ENCODE data around the gene IRS1. TPM values are rescaled to one million over a fixed set of nuclear protein-coding genes. Genes with fewer than 3 reads are reported as not detected.

The IRS1 gene
- total RNA-seq, 1 experiment from 2014 or later = 10.5 TPM

DNA sequence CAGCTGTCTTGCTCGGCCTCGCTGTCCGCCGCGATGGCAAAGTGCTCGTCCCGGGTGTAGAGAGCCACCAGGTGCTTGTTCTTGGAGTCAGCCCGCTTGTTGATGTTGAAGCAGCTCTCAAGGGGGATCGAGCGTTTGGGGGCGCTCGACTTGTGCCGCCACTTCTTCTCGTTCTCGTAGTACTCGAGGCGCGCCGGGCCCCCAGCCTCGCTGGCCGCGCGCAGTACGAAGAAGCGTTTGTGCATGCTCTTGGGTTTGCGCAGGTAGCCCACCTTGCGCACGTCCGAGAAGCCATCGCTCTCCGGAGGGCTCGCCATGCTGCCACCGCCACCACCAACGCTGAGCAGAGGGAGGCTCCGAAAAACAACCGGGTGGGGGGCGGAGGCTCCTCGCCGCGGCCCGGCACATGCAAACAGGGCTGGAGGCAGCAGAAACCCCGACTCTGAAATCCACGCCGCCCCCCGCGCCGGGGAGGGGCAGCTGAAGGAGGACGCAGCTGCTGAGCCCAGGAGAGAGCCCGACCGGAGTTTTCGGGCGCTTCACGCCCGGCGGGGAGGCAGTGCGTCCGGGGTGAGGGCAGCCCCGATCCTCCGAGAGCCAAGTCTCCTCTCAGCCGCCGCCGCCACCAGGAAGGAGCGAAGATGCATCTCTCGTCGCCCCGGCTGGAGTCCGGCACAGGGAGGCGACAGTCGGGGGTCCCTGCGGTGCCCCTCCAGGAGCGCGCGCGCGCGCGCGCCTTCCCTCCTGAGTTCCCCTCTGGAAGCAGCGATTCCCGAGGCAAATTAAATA is 1.0 kb downstream of the IRS1 start:
- H3K4me1 Mint-ChIP-seq (ENCODE audit: insufficient read depth, unreplicated experiment) = peaks cover 32% of the 10 kb centered on the region
- H3K9me3 Mint-ChIP-seq (ENCODE audit: unreplicated experiment) = no peaks in the 10 kb centered on the region
- ChIA-PET CTCF (interaction anchor here (0.6 to 6.3 kb wide), 16 partner anchors 38 to 1129 kb away, joined by 3 to 43 read pairs (median 3); no protein-coding TSS in a partner anchor), POLR2A (interaction anchor here (0.6 to 13.1 kb wide), 20 partner anchors 10 to 1129 kb away, joined by 3 to 114 read pairs (median 4); partner anchors contain the start of gene RHBDD1)
- TF ChIP-seq, protein P1, sequence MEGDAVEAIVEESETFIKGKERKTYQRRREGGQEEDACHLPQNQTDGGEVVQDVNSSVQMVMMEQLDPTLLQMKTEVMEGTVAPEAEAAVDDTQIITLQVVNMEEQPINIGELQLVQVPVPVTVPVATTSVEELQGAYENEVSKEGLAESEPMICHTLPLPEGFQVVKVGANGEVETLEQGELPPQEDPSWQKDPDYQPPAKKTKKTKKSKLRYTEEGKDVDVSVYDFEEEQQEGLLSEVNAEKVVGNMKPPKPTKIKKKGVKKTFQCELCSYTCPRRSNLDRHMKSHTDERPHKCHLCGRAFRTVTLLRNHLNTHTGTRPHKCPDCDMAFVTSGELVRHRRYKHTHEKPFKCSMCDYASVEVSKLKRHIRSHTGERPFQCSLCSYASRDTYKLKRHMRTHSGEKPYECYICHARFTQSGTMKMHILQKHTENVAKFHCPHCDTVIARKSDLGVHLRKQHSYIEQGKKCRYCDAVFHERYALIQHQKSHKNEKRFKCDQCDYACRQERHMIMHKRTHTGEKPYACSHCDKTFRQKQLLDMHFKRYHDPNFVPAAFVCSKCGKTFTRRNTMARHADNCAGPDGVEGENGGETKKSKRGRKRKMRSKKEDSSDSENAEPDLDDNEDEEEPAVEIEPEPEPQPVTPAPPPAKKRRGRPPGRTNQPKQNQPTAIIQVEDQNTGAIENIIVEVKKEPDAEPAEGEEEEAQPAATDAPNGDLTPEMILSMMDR (IDR thresholded peaks at IDR 0.05; ENCODE audit: unreplicated experiment) = no peak
- H3K4me3 Mint-ChIP-seq (ENCODE audit: unreplicated experiment) = peak overlapping the region; percentile 73
- BruUV-seq (replicated peaks) = no TSS peak
- intact Hi-C loops (cut with micrococcal nuclease) = loop anchor here (1.0 to 10.0 kb wide), 5 partner anchors 214 to 764 kb away; no protein-coding TSS in a partner anchor
- H3K36me3 Mint-ChIP-seq (ENCODE audit: insufficient read depth, unreplicated experiment) = peaks cover 22% of the 10 kb centered on the region
- no peak overlapping the region for H3K27ac Mint-ChIP-seq (ENCODE audit: low read depth, unreplicated experiment)
- peak; percentile 35 for DNase-seq (ENCODE audit: unreplicated experiment)
- H3K27me3 Mint-ChIP-seq (ENCODE audit: insufficient read depth, unreplicated experiment) = no peaks in the 10 kb centered on the region

DNA sequence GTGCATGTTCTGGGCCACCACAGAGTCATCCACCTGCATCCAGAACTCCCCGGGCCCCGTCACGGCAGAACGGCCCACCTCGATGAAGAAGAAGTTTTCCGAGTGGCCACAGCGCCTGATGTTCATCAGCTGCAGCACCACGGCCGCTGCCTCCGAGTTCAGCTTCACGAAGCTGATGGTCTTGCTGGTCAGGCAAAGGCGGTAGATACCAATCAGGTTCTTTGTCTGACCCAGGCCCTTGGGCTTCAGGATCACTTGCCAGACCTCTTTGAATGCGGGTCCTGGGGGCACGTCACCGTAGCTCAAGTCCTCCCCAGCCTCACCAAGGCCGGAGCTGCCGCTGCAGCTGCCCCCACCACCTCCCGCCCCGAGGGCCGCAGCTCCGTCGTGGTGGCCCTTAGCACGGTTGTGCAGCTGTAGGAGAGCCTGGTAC is 1.6 kb downstream of the IRS1 start:
- ChIA-PET CTCF (interaction anchor here (0.6 to 6.3 kb wide), 11 partner anchors 110 to 1128 kb away, joined by 3 to 43 read pairs (median 3); no protein-coding TSS in a partner anchor), POLR2A (interaction anchor here (0.6 to 13.1 kb wide), 7 partner anchors 9 to 1129 kb away, joined by 3 to 114 read pairs (median 5); no protein-coding TSS in a partner anchor)
- no peak for DNase-seq (ENCODE audit: unreplicated experiment)
- peaks cover 32% of the 10 kb centered on the region for H3K4me1 Mint-ChIP-seq (ENCODE audit: insufficient read depth, unreplicated experiment)
- intact Hi-C loops (cut with micrococcal nuclease) = loop anchor here (2.0 to 10.0 kb wide), 4 partner anchors 213 to 763 kb away; no protein-coding TSS in a partner anchor
- H3K9me3 Mint-ChIP-seq (ENCODE audit: unreplicated experiment) = no peaks in the 10 kb centered on the region
- no peak overlapping the region for H3K27ac Mint-ChIP-seq (ENCODE audit: low read depth, unreplicated experiment)
- H3K27me3 Mint-ChIP-seq (ENCODE audit: insufficient read depth, unreplicated experiment) = no peaks in the 10 kb centered on the region
- peak overlapping the region; percentile 73 for H3K4me3 Mint-ChIP-seq (ENCODE audit: unreplicated experiment)
- BruUV-seq (replicated peaks) = no TSS peak
- H3K36me3 Mint-ChIP-seq (ENCODE audit: insufficient read depth, unreplicated experiment) = peaks cover 22% of the 10 kb centered on the region
- TF ChIP-seq, protein P1 (IDR thresholded peaks at IDR 0.05; ENCODE audit: unreplicated experiment) = no peak

DNA sequence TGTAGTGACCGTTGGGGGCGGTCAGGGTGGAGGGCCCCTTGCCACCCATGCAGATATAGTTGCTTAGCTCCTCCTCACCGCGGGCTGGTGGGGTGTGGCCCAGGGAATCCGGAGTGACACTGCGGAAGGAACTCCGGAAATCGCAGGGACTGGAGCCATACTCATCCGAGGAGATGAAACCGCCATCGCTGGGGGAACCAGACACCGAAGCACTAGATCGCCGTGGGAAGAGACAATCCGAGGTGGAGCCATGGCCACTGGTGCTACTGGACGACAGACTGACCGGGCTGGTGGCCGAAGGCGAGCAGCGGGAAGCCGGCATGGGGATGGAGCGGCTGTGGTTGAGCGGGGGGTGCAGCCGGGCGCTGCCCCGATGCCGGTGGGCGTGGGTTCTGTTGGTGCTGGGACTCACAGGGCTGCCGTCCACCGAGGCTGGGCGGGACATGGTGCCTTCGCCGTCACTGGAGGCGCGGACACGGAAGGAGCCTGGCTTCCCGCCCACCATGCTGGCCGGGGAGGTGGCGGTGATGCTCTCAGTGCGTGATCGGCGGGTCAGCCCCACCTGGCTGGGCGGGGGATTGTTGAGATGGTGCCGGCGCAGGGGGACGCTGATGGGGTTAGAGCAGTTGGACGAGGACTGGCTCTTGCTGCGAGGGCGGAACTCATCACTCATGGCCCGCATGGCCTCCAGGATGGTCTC is 2.2 kb downstream of the IRS1 start:
- Mint-ChIP-seq H3K4me1 (ENCODE audit: insufficient read depth, unreplicated experiment) (peaks cover 30% of the 10 kb centered on the region), H3K9me3 (ENCODE audit: unreplicated experiment) (no peaks in the 10 kb centered on the region), H3K27ac (ENCODE audit: low read depth, unreplicated experiment) (no peak overlapping the region), H3K4me3 (ENCODE audit: unreplicated experiment) (peak overlapping the region; percentile 73), H3K27me3 (ENCODE audit: insufficient read depth, unreplicated experiment) (no peaks in the 10 kb centered on the region), H3K36me3 (ENCODE audit: insufficient read depth, unreplicated experiment) (peaks cover 22% of the 10 kb centered on the region)
- POLR2A ChIA-PET = interaction anchor here (0.6 to 13.1 kb wide), 5 partner anchors 41 to 1128 kb away, joined by 4 to 114 read pairs (median 5); no protein-coding TSS in a partner anchor
- CTCF ChIA-PET = interaction anchor here (0.7 to 6.3 kb wide), 11 partner anchors 51 to 1132 kb away, joined by 3 to 43 read pairs (median 5); no protein-coding TSS in a partner anchor
- TF ChIP-seq, protein P1 (IDR thresholded peaks at IDR 0.05; ENCODE audit: unreplicated experiment) = no peak
- BruUV-seq (replicated peaks) = no TSS peak
- DNase-seq (ENCODE audit: unreplicated experiment) = no peak
- intact Hi-C loops (cut with micrococcal nuclease) = loop anchor here (10.0 kb wide), 3 partner anchors 213 to 763 kb away; no protein-coding TSS in a partner anchor

Measured in MCF 10A (cell line).